ENCODE measurements around the gene LOXL4.
"Not testable (repeated sequence)": the region's sequence is repeated elsewhere in the genome, so short reads cannot be mapped to it uniquely, and the experiment has no call there.

Gene LOXL4

GRCh38 chr10:98246911-98247805, 20.8 kb downstream of the LOXL4 start:
- DNase-seq (ENCODE audit: low read depth in 4 of 4, low spot score in 1 of 4), result no peak

DNA sequence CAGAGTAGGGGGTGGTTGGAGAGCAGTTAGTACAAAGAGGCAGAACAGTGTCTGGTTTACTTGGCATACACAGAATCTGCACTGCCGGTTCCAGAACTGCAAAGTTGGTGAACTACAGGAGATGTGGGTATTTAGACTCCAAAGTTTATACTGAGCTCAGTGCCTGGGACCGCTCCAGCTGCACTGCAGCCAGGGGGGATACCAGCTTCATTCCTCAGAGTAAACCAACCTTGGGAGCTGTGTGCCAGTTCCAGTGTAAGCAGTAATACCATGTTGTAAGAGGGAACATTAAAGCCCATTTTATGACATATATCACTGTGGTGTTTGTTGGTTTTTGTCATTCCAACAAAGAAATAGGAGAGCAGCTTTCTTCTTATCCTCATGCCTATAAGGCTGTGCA, 23.4 kb downstream of the LOXL4 start:
- DNase-seq (ENCODE audit: low read depth in 4 of 4, low spot score in 1 of 4), result no peak

DNA sequence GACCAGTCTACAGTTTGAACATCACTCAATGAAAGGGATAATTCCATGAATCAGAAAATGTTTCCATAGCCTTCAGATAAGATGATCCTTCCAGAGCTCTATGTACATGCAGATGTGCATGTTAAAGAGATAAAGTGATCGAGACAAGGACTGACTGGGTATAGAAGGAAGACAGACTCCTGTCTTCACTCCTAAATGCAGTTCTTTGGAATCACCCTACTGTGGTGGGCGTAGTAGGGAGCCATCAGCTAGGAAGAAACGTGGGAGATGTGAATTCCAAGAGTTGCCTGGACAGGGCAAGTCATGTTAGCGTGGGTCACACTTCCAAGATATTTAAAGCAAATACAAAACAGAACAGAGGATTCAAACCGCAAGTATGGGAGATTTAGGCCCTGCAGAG, 23.9 kb downstream of the LOXL4 start:
- DNase-seq (ENCODE audit: low read depth in 4 of 4, low spot score in 1 of 4), result no peak

GRCh38 chr10:98242823-98243222, 25.2 kb downstream of the LOXL4 start:
- DNase-seq (ENCODE audit: low read depth in 4 of 4, low spot score in 1 of 4), result no peak

GRCh38 chr10:98240524-98240923, 27.5 kb downstream of the LOXL4 start:
- no peak for DNase-seq (ENCODE audit: low read depth in 4 of 4, low spot score in 1 of 4)

DNA sequence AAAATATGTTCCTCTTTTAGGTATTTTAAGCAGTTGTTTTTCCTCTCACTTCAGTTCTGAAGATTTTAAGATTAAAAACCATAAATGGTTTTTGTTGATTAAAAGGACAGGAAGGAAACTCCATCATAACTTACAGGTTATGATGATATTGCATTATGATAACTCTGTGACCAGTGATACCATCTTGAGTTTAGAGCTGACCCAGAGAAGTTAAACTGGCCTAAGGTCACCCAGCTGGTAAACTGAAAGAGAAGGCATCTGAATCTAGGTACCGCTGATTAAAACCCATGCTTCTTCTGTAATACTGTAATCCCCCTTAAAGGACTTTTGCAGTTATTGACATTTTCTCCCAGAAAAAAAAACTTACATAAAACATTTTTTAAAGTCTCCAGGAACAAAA, 29.6 kb downstream of the LOXL4 start:
- DNase-seq (ENCODE audit: low read depth in 4 of 4, low spot score in 1 of 4), result no peak

GRCh38 chr10:98236862-98237261, 31.1 kb downstream of the LOXL4 start:
- DNase-seq (ENCODE audit: low read depth in 4 of 4, low spot score in 1 of 4), result no peak

DNA sequence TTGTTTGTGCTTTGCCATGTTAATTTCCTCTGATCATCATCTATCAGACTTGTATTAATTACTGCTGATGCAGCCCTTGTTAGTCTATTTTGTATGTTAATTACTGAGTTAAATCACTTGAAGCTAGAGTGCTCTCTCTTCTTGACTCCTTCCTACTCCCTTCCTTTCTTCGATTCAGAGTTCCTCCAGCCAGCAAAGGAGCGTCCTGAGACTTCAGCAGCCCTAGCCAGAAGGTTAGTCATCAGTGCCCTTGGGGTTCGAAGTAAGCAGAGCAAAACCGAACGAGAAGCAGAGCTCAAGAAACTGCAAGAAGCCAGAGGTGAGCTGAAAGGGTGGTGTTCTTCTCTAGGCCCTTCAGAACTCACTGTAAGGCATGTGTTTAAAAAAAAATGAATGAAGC, 32.1 kb downstream of the LOXL4 start:
- no peak for DNase-seq (ENCODE audit: low read depth in 4 of 4, low spot score in 1 of 4)

DNA sequence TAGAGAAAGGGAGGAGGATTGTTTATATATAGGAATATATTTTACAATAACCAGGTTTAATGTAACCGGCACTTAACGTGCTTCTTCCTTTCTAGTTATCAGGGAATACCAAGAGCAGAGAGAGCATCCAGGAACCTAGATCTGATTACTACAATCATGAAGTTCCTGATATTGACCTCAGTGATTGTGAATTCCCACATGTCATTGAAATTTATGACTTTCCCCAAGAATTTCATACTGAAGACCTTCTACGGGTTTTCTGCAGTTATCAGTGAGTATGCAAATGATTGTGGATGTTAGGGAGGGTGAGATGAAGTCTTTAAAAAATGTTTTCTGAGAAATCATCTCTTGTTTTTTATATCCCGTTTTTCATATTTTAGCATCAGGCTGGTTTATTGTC, 36.6 kb downstream of the LOXL4 start:
- no peak for DNase-seq (ENCODE audit: low read depth in 4 of 4, low spot score in 1 of 4)

DNA sequence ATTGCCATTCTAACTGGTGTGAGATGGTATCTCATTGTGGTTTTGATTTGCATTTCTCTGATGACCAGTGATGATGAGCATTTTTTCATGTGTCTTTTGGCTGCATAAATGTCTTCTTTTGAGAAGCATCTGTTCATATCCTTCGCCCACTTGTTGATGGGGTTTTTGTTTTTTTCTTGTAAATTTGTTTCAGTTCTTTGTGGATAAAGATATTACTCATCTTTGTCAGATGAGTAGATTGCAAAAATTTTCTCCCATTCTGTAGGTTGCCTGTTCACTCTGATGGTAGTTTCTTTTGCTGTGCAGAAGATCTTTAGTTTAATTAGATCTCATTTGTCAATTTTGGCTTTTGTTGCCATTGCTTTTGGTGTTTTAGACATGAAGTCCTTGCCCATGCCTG, 39.7 kb downstream of the LOXL4 start:
- not testable (repeated sequence) for DNase-seq (ENCODE audit: low read depth in 4 of 4, low spot score in 1 of 4)

GRCh38 chr10:98227713-98228112, 40.3 kb downstream of the LOXL4 start:
- not testable (repeated sequence) for DNase-seq (ENCODE audit: low read depth in 4 of 4, low spot score in 1 of 4)

- no peak for DNase-seq (ENCODE audit: low read depth in 4 of 4, low spot score in 1 of 4)
These were observed 41.4 kb downstream of the LOXL4 start for GRCh38 chr10:98226508-98227144.

DNA sequence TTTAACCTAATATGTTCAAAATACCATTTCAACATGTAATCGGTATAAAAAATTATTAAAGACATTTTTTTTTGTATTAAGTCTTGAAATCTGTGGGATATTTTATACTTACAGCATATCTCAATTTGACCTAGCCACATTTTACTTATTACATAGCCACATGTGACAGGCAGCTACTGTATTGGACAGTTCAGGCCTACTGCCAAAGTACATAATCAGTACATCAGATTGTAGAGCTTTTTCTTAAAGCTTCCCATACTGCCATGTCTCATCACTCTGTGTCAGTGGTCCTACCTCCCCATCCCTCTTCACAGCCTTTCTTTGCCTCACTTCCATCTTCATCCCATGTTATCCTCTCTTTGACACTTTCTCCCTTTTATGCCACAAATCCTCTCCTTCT, 43.0 kb downstream of the LOXL4 start:
- DNase-seq (ENCODE audit: low read depth in 4 of 4, low spot score in 1 of 4), result no peak

DNA sequence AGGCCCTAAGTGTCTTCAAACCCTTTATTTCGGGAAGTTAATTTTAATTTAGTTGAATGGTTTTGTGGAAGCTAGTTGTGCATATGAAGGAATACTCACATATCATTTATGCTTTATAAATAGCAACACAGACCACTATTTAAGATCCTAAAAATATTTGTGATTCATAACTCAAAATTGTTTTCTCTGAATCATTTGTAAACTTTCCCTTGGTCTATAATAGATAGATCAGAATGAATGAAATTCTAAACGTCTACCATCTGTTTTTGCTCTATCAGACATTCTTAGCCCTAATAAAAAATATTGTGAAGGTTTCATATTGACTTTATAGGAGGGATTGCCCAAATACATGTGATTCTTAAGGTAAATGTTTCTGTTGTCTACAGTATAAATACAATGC, 43.5 kb downstream of the LOXL4 start:
- no peak for DNase-seq (ENCODE audit: low read depth in 4 of 4, low spot score in 1 of 4)

DNA sequence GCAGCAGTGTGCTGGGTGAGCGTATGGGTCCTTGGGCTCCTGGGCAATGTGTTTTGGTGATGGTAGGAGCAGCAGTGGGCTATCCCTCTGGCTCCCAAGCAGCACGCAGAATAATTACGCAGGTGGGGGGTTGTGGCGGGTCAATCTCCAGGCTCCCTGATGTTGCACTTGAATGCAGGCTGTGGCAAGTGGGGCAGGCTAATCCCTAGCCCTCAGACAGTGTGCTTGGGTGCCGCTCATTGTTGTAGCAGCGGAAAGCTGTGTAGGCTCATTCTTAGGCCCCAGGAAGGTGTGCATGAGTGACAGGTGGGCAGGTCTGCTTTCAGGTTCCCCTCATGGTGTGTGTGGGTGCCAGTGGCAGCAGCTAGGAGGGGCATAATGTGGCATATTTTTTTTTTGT, 44.1 kb downstream of the LOXL4 start:
- DNase-seq (ENCODE audit: low read depth in 4 of 4, low spot score in 1 of 4), result no peak

DNA sequence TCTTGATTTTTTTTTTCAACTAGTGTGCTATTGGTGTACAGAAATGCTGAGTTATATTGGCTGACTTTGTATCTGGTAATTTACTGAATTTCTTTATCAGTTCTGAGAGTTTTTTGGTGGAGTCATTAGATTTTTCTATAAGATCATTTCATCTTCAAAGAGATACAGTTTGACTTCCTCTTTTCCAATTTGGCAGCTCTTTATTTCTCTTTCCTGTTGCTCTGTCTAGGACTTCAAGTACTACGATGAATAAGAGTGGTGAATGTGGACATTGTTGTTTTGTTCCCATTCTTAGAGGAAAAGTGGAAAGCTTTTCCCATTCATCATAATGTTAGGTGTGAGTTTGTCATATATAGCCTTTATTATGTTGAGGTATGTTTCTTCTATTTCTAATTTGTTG, 50.2 kb downstream of the LOXL4 start:
- DNase-seq (ENCODE audit: low read depth in 4 of 4, low spot score in 1 of 4), result no peak

DNA sequence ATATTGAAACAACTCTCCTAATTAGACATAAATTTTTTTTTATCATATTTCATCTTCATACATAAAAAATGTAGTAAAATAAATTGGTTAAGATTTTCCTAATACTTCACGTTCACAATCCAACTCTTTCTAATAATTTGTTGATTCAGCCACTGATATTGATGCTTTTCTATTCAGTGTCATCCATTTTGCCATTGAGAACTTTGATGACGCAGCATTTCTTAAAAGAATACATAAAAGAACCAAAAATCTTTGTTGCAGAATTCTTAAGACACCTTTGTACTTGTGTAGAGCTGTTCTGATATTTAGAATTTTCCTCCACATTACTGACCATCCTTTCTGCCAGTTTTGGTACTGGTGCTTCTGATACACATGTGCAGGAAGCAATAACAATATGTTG, 52.6 kb downstream of the LOXL4 start:
- no peak for DNase-seq (ENCODE audit: low read depth in 4 of 4, low spot score in 1 of 4)

GRCh38 chr10:98213740-98214139, 54.3 kb downstream of the LOXL4 start:
- DNase-seq (ENCODE audit: low read depth in 4 of 4, low spot score in 1 of 4), result no peak

DNA sequence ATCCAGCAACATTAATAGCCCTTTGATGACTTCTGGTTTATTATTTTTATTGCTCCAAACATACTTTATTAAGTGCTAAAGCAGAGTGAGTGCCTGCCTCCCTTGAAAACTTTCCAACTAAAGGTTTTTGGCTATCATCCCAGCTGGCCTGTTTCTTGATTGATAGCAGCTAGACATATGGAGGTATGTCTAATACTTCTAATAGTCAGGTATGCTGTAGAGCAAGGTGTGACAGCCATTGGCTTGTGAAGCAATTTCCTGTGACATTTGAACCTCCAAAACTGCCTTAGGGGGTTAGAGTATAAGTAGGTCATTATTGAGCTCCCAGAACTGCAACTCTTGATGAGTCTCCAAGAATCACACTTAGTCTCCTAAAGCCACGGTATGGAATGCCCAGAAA, 55.8 kb downstream of the LOXL4 start:
- DNase-seq (ENCODE audit: low read depth in 4 of 4, low spot score in 1 of 4), result no peak

- DNase-seq (ENCODE audit: low read depth in 4 of 4, low spot score in 1 of 4), result no peak
These were observed 58.6 kb downstream of the LOXL4 start for GRCh38 chr10:98209441-98209840.

- DNase-seq (ENCODE audit: low read depth in 4 of 4, low spot score in 1 of 4), result no peak
These were observed 59.1 kb downstream of the LOXL4 start for GRCh38 chr10:98208925-98209324.

DNA sequence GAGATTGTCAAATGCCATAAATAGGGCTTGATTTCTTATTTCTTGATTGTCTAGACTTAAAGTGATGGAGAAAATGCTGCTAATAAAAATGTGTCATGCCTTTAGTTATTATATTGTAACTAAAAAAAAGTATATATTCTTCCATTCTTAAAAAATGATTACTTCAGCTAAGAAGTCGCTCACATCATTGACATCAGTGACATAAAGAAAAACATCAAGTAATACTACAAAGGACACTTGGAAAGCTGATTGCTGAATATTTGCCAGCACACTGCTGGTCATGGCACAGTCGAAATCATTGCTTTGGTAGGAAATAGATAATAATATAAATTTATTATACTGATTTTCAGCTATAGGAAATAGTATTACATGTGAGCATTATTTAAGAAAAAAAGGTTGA, 62.6 kb downstream of the LOXL4 start:
- DNase-seq (ENCODE audit: low read depth in 4 of 4, low spot score in 1 of 4), result no peak

DNA sequence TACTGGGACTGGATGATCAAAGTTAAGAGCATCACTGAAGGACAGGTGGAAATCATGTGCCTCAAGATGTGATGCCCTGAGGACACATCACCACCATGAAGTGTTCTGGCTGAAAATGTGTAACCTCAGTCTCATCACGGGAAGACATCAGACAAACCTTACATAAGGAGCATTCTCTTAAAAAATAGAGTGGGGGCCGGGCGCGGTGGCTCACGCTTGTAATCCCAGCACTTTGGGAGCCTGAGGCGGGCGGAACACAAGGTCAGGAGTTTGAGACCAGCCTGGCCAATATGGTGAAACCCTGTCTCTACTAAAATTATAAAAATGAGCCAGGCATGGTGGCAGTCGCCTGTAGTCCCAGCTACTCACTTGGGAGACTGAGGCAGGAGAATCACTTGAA, 65.6 kb downstream of the LOXL4 start:
- no peak for DNase-seq (ENCODE audit: low read depth in 4 of 4, low spot score in 1 of 4)
